HG02885 (cell line): ENCODE measurements around the gene GPBP1.

Experiments used
- ATAC-seq: cut with Tn5 transposase; IDR thresholded peaks from one replicate; pipeline ENCODE4 v1.9.1; 2021; ENCODE audit warnings: mild to moderate bottlenecking; ENCODE audit not compliant: unreplicated experiment, poor library complexity

The GPBP1 gene

DNA sequence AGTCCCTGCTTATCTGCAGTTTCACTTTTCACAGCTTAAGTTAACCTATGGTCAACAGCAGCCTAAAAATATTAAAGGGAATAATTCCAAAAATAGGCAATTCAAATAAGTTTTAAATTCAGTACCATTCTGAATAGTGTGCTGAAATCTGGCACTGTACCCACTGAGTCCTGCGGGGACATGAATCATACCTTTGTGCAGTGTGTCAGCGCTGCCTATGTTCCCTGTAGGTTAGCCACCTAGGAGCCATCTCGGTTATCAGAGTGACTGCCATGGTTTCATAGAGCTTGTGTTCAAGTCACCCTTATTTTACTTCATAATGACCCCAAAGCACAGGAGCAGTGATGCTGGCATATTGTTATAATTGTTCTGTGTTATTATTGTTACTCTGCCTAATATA is 139.9 kb downstream of the GPBP1 start:
- ATAC-seq: no peak
